GM11168 (cell line): ENCODE measurements around the gene USP47.
"Not testable (repeated sequence)": the region's sequence is repeated elsewhere in the genome, so short reads cannot be mapped to it uniquely, and the experiment has no call there.

ENCODE experiments used
- in situ Hi-C: fragments of 300-500 bp; cut with MboI; formaldehyde crosslinking; loops from one replicate; pipeline ENCODE4 v1.12.0; 2022; ENCODE audit warnings: low sequenced_read_pairs; ENCODE audit not compliant: unreplicated experiment

The USP47 gene

GRCh38 chr11:11821899-11822298 lies 19.9 kb upstream of the USP47 start:
- in situ Hi-C loops: no loop called here

GRCh38 chr11:11822946-11823345 lies 18.8 kb upstream of the USP47 start:
- in situ Hi-C loops: no loop called here

- in situ Hi-C loops: no loop called here
Measured at GRCh38 chr11:11826260-11826659, 15.5 kb upstream of the USP47 start.

- in situ Hi-C loops: no loop called here
Measured at GRCh38 chr11:11827272-11827671, 14.5 kb upstream of the USP47 start.

- in situ Hi-C loops: not testable (repeated sequence)
Measured at GRCh38 chr11:11831406-11831805, 10.4 kb upstream of the USP47 start.

GRCh38 chr11:11836676-11837231 lies 5.0 kb upstream of the USP47 start:
- in situ Hi-C loops: no loop called here

GRCh38 chr11:11839718-11840117 lies 2.1 kb upstream of the USP47 start:
- in situ Hi-C loops: no loop called here

- in situ Hi-C loops: no loop called here
Measured at GRCh38 chr11:11841116-11841722, 553 bp upstream of the USP47 start.

- in situ Hi-C loops: no loop called here
Measured at GRCh38 chr11:11842421-11843008, 743 bp downstream of the USP47 start.

- in situ Hi-C loops: no loop called here
Measured at GRCh38 chr11:11843211-11843621, 1.4 kb downstream of the USP47 start.

- in situ Hi-C loops: no loop called here
Measured at GRCh38 chr11:11843642-11844041, 1.9 kb downstream of the USP47 start.

GRCh38 chr11:11844272-11844671 lies 2.5 kb downstream of the USP47 start:
- in situ Hi-C loops: no loop called here

- in situ Hi-C loops: no loop called here
Measured at GRCh38 chr11:11845071-11845470, 3.3 kb downstream of the USP47 start.

GRCh38 chr11:11845551-11845950 lies 3.8 kb downstream of the USP47 start:
- in situ Hi-C loops: no loop called here

- in situ Hi-C loops: no loop called here
Measured at GRCh38 chr11:11847082-11847481, 5.3 kb downstream of the USP47 start.

GRCh38 chr11:11848891-11849746 lies 7.3 kb downstream of the USP47 start:
- in situ Hi-C loops: no loop called here

GRCh38 chr11:11850668-11851067 lies 8.9 kb downstream of the USP47 start:
- in situ Hi-C loops: no loop called here

- in situ Hi-C loops: no loop called here
Measured at GRCh38 chr11:11856638-11857037, 14.9 kb downstream of the USP47 start.

GRCh38 chr11:11857769-11858168 lies 16.0 kb downstream of the USP47 start:
- in situ Hi-C loops: no loop called here

GRCh38 chr11:11858676-11859075 lies 16.9 kb downstream of the USP47 start:
- in situ Hi-C loops: no loop called here
